Peyer's patch (tissue), 4 donors: ENCODE results near the gene KAZN. TPM values are rescaled to one million over a fixed set of nuclear protein-coding genes. Genes with fewer than 3 reads are reported as not detected.
A peak's percentile ranks its signal among the peaks of the same experiment; 100 is the strongest.

Experiments used
- DNase-seq, 3 donors: peaks; one replicate each; pipeline ENCODE4 v3.0.0-alpha.2; 2017 to 2019
- H3K27ac ChIP-seq, 4 donors: fragments of 200-600 bp; sonication (generic); one replicate each; pipeline ENCODE4 v1.5.1; 2016 to 2019
- H3K27me3 ChIP-seq, 2 donors: fragments of 200-600 bp; sonication (generic); one replicate each; pipeline ENCODE4 v1.5.1; 2019
- H3K36me3 ChIP-seq, 3 donors: fragments of 200-600 bp; sonication (generic); one replicate each; pipeline ENCODE4 v1.5.1; 2016 to 2019
- H3K4me1 ChIP-seq, 4 donors: fragments of 200-600 bp; sonication (generic); one replicate each; pipeline ENCODE4 v1.5.1; 2016 to 2019
- H3K4me3 ChIP-seq, 4 donors: fragments of 200-600 bp; sonication (generic); 1 replicate in 3 of 4; 2 replicates in 1 of 4; pipeline ENCODE4 v1.5.1; 2016 to 2019; ENCODE audit warnings: mild to moderate bottlenecking in 1 of 4
- H3K9me3 ChIP-seq, 4 donors: fragments of 200-600 bp; sonication (generic); one replicate each; pipeline ENCODE4 v1.5.1; 2016 to 2019; ENCODE audit warnings: mild to moderate bottlenecking in 1 of 4
- POLR2A ChIP-seq, 2 donors: fragments of 450-650 bp; IDR thresholded peaks; one replicate each; pipeline ENCODE4 v1.5.1; 2017; ENCODE audit warnings: antibody characterized with exemption in 2 of 2, mild to moderate bottlenecking in 2 of 2, moderate library complexity in 2 of 2
- total RNA-seq, 4 donors: library from RNA; depleted of rRNA; stranded (reverse); fragments of >200 nt; gene quantifications; one replicate each; pipeline ENCODE4 v1.1.0, GENCODE V29; 2016
- TF ChIP-seq, protein P1 (sequence below), 6 experiments: fragments of 450-650 bp in 4 of 6; fragments of 200-600 bp in 2 of 6; sonication (generic) in 1 of 6; IDR thresholded peaks; one replicate each; pipeline ENCODE4 v1.5.1; 2017 to 2019; ENCODE audit warnings: antibody characterized with exemption in 6 of 6, mild to moderate bottlenecking in 3 of 6, moderate library complexity in 1 of 6

The KAZN gene
- total RNA-seq, 4 donors from 2014 or later = 14.9 to 25.5 (median 21.7) TPM

DNA sequence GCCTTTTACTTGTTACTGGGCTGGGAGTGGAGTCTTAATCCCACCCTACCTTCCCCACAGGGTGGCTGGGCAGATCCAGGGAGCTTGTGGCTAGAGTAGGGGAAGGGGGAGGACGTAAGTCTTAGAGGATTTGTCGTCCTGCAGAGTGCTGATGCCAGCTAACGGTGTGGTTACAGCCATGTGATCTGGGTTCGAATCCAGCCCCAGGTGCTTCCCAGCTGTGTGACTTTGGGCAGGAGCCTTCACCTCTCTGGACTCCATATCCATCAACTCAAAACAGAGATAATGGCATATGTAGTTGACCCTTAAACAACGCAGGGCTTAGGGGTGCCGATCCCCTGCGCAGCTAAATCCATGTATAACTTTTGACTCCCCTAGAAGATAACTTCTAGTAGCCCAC lies 446.6 kb downstream of the KAZN start:
- DNase-seq = no peak
- H3K36me3 ChIP-seq = no peaks in the 10 kb centered on the region

DNA sequence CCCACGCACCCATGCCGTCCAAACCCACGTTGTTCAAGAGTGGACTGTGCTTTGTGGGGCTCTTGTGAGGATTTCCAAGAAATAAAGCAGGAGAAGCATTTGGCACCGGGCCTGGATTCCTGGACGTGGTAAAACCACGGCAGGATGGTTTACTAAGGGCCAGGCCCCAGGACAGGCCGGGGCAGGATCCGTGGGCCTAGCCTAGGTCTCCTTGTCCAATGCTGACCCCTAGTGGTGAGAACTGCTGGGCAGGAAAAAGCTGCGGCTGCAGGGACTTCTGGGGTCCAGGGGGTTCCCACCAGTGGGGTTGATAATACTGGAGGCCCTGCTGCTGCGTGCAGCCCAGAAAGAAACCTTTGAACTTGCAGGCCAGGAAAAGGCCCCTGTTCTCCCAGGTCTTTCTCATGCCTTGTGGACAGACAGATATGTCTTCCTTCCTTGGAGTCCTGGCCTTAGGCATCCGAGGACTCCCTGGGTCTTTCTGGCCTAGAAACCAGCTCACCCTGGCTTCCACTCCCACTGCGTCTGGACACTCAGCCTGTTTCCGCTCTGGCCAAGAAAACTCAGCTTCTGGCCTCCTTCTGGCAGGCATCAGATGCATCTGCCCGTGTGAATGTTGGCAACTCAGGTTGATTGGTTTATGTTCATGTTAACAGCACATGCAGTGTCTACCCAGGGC lies 448.1 kb downstream of the KAZN start:
- H3K4me1 ChIP-seq = no peaks in the 10 kb centered on the region
- H3K36me3 ChIP-seq = no peaks in the 10 kb centered on the region
- no peaks in the 10 kb centered on the region for H3K27me3 ChIP-seq
- TF ChIP-seq POLR2A (IDR thresholded peaks at IDR 0.05) = no peak
- TF ChIP-seq, protein P1, sequence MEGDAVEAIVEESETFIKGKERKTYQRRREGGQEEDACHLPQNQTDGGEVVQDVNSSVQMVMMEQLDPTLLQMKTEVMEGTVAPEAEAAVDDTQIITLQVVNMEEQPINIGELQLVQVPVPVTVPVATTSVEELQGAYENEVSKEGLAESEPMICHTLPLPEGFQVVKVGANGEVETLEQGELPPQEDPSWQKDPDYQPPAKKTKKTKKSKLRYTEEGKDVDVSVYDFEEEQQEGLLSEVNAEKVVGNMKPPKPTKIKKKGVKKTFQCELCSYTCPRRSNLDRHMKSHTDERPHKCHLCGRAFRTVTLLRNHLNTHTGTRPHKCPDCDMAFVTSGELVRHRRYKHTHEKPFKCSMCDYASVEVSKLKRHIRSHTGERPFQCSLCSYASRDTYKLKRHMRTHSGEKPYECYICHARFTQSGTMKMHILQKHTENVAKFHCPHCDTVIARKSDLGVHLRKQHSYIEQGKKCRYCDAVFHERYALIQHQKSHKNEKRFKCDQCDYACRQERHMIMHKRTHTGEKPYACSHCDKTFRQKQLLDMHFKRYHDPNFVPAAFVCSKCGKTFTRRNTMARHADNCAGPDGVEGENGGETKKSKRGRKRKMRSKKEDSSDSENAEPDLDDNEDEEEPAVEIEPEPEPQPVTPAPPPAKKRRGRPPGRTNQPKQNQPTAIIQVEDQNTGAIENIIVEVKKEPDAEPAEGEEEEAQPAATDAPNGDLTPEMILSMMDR (IDR thresholded peaks at IDR 0.05) = peak in 5 of 6 experiments; percentile 43 to 88 (median 79)
- peak; percentile 30 to 71 (median 68) for DNase-seq
- H3K27ac ChIP-seq = no peak overlapping the region
- no peaks in the 10 kb centered on the region for H3K9me3 ChIP-seq
- no peak overlapping the region for H3K4me3 ChIP-seq

More for the DNA sequence above, 446.6 kb downstream of the KAZN start:
- H3K27ac ChIP-seq = no peak overlapping the region
- H3K27me3 ChIP-seq = no peaks in the 10 kb centered on the region
- no peaks in the 10 kb centered on the region for H3K9me3 ChIP-seq
- TF ChIP-seq POLR2A (IDR thresholded peaks at IDR 0.05) = no peak
- TF ChIP-seq, protein P1 (IDR thresholded peaks at IDR 0.05) = no peak
- no peak overlapping the region for H3K4me3 ChIP-seq
- no peaks in the 10 kb centered on the region for H3K4me1 ChIP-seq

DNA sequence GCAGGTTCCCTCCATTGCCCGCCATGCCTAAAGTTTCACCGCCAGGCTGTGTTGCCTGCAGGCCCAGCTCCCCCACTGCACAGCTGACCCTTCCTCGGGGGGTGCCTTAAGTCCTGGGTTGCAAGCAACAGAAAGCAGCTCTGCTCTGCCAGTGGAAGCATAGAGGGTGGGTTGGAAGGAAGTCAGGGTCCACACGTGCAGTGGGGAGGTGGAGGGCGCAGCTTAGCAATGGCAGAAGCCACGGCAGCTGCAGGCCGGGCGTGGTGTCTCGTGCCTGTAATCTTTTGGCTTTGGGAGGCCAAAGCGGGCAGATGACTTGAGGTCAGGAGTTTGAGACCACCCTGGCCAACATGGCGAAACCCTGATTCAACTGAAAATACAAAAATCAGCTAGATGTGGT lies 448.8 kb downstream of the KAZN start:
- Histone ChIP-seq H3K36me3 (no peaks in the 10 kb centered on the region), H3K27ac (no peak overlapping the region), H3K4me1 (no peaks in the 10 kb centered on the region), H3K27me3 (no peaks in the 10 kb centered on the region), H3K4me3 (no peak overlapping the region), H3K9me3 (no peaks in the 10 kb centered on the region)
- DNase-seq = no peak
- TF ChIP-seq, protein P1 (IDR thresholded peaks at IDR 0.05) = no peak
- no peak for TF ChIP-seq POLR2A (IDR thresholded peaks at IDR 0.05)

DNA sequence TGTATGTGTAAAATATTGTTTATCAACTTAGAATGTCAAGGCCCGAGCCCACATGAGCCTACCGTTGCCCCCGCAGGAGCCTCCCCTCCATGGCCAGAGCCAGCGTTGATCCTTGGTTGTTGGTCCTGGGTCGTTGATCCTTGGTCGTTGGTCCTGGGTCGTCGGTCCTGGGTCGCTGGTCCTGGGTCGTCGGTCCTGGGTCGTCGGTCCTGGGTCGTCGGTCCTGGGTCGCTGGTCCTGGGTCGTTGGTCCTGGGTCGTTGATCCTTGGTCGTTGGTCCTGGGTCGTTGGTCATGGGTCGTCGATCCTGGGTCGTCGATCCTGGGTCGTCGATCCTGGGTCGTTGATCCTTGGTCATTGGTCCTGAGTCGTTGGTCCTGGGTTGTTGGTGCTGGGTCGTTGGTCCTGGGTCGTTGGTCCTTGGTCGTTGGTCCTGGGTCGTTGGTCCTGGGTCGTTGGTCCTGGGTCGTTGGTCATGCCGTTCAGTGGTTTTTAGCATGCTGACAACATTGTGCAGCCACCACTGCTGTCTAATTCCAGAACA lies 450.0 kb downstream of the KAZN start:
- no peak overlapping the region for H3K4me3 ChIP-seq
- TF ChIP-seq, protein P1 (IDR thresholded peaks at IDR 0.05) = no peak
- no peak for TF ChIP-seq POLR2A (IDR thresholded peaks at IDR 0.05)
- no peaks in the 10 kb centered on the region for H3K36me3 ChIP-seq
- no peaks in the 10 kb centered on the region for H3K4me1 ChIP-seq
- H3K27me3 ChIP-seq = no peaks in the 10 kb centered on the region
- no peak for DNase-seq
- H3K27ac ChIP-seq = no peak overlapping the region
- no peaks in the 10 kb centered on the region for H3K9me3 ChIP-seq

DNA sequence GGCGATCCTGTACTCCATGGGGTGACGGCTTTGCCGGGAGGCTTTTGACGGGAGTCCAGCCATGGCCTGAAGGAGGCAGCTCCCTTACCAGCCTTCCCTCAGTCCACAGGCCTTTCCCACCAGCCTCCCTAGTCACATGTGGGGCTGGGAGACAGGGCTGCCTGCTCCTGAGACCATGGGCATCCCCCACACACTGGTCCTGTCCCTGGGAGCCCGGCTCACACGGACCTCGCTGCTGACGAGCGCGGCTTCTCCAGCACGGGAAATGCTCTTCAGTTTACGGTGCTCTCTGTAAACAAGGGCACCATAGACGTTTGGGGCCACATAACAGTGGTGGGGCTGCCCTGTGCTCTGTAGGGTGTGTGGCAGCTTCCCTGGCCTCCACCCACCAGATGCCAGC lies 450.6 kb downstream of the KAZN start:
- H3K27ac ChIP-seq = no peak overlapping the region
- no peaks in the 10 kb centered on the region for H3K4me1 ChIP-seq
- no peaks in the 10 kb centered on the region for H3K27me3 ChIP-seq
- H3K9me3 ChIP-seq = no peaks in the 10 kb centered on the region
- DNase-seq = no peak
- no peak overlapping the region for H3K4me3 ChIP-seq
- H3K36me3 ChIP-seq = no peaks in the 10 kb centered on the region
- TF ChIP-seq POLR2A (IDR thresholded peaks at IDR 0.05) = no peak
- TF ChIP-seq, protein P1 (IDR thresholded peaks at IDR 0.05) = no peak
